ENCODE data around the gene KLF17. TPM values are rescaled to one million over a fixed set of nuclear protein-coding genes. Genes with fewer than 3 reads are reported as not detected.

The KLF17 gene
- total and polyA plus RNA-seq, 2 donors (not counting 1 experiment from before 2014, with no cell fraction given): not detected

DNA sequence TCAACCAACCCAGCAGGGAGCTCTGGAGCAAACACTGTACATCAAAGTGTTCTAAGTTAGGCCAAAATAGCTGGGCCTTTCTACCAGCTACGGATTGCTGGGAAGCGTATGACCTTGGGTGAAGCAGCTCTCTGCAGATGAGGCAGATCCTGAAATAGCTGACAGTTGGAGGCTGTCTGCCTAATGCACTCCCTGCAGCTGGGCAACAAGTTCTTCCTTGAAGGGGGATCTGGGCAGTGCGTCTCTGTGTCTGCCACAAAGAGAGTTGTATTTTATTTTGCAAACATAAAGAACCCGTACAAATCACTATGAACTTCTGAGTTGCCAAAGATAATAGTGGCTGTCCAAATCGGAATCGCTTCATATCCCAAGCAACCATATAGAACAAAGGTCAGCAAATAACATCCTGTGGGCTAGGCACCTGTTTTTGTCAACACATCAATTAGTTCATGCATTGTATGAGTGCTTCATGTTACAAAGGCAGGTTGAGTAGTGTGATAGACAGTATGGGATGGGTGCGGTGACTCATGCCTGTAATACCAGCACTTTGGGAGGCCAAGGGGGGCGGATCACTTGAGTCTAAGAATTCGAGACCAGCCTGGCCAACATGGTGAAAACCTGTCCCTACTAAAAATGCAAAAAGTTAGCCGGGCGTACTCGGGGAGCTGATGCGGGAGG, 29.1 kb upstream of the KLF17 start:
- Mint-ChIP-seq H3K4me1 (no peaks in the 10 kb centered on the region), H3K4me3 (no peak overlapping the region), H3K27me3 (peaks cover 27% of the 10 kb centered on the region), H3K27ac (no peak overlapping the region), H3K9me3 (ENCODE audit: insufficient read depth) (no peaks in the 10 kb centered on the region)
- H3K9me3 ChIP-seq (ENCODE audit: control extremely low read depth in 1 of 3, control insufficient read depth in 2 of 3, insufficient read depth in 1 of 3, low read length in 2 of 3): no peaks in the 10 kb centered on the region
- no peak overlapping the region for H2AFZ ChIP-seq (ENCODE audit: insufficient read depth, low read depth, low read length, poor library complexity, severe bottlenecking)
- intact Hi-C loops (cut with micrococcal nuclease): no loop called here
- H3K36me3 ChIP-seq (replicated peaks in 1 of 2; ENCODE audit: control extremely low read depth in 1 of 2, control insufficient read depth in 1 of 2, extremely low read depth in 1 of 2, insufficient read depth in 2 of 2, low read length in 1 of 2): no peaks in the 10 kb centered on the region
- WGBS (ENCODE audit: insufficient coverage): 94% methylated on average over 7 of the region's 13 CpGs
- no peaks in the 10 kb centered on the region for H3K27me3 ChIP-seq (replicated peaks in 1 of 4; ENCODE audit: control extremely low read depth in 1 of 4, control insufficient read depth in 3 of 4, insufficient read depth in 4 of 4, low read length in 3 of 4)
- H3K79me2 ChIP-seq (ENCODE audit: control insufficient read depth, insufficient read depth, low read length): no peaks in the 10 kb centered on the region
- H3K27ac ChIP-seq (ENCODE audit: low read length in 2 of 2): no peak overlapping the region
- TF ChIP-seq EZH2 (IDR thresholded peaks at IDR 0.05; ENCODE audit: borderline replicate concordance, insufficient read depth, low read depth, low read length, poor library complexity, severe bottlenecking): no peak
- TF ChIP-seq, protein P1, sequence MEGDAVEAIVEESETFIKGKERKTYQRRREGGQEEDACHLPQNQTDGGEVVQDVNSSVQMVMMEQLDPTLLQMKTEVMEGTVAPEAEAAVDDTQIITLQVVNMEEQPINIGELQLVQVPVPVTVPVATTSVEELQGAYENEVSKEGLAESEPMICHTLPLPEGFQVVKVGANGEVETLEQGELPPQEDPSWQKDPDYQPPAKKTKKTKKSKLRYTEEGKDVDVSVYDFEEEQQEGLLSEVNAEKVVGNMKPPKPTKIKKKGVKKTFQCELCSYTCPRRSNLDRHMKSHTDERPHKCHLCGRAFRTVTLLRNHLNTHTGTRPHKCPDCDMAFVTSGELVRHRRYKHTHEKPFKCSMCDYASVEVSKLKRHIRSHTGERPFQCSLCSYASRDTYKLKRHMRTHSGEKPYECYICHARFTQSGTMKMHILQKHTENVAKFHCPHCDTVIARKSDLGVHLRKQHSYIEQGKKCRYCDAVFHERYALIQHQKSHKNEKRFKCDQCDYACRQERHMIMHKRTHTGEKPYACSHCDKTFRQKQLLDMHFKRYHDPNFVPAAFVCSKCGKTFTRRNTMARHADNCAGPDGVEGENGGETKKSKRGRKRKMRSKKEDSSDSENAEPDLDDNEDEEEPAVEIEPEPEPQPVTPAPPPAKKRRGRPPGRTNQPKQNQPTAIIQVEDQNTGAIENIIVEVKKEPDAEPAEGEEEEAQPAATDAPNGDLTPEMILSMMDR (IDR thresholded peaks at IDR 0.05): no peak
- ATAC-seq (ENCODE audit: low read depth) (no peak), DNase-seq (no peak)
- H3K4me1 ChIP-seq (ENCODE audit: control insufficient read depth in 2 of 2, insufficient read depth in 2 of 2, low read length in 2 of 2): no peaks in the 10 kb centered on the region
- no peak overlapping the region for H3K4me2 ChIP-seq (replicated peaks; ENCODE audit: low read depth, low read length, poor library complexity, severe bottlenecking)
- no peaks in the 10 kb centered on the region for H4K20me1 ChIP-seq (ENCODE audit: control insufficient read depth, insufficient read depth, low read length, poor library complexity, severe bottlenecking)
- ChIA-PET POLR2A (no interaction called here), CTCF (no interaction called here)
- no peak overlapping the region for H3K9ac ChIP-seq (ENCODE audit: low read length)
- H3K4me3 ChIP-seq (ENCODE audit: control extremely low read depth in 1 of 5, extremely low read depth in 1 of 5, insufficient read depth in 1 of 5, low read depth in 2 of 5, low read length in 4 of 5): no peak overlapping the region

DNA sequence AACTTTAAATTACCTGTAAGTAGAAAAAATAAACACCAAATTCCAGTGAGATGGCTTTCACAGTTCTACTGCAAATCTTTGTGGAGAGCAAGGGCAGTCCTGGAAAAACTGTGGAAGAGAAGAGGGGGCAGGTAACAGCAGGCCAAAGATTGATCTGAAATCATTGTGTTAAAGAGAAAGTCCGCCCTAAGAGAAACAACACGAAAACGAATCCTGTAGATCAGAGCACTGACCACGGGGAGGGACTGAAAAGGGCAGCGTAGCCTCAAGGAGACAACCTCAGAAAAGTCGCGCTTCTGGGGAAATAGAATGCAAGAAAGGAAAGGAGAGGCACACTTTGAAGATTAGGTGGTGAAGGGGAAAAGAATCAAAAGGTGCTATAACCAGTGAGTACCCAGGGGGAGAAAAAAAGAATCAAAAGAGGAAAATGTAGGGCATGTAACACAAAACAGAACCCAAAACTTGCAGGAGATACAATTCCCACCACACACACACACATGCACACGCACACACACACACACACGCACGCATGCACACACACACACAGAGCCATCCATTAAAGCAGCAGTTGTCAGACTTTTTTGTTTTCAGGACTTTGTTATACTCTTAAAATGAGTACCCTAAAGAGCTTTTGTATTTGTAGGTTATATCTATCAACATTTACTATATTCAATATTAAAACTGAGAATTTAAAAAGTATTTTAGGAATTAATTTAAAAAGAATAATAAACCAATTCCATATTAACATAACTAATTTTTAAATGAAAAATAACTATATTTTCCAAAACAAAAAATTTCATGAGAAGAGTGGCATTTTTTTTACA, 28.0 kb upstream of the KLF17 start:
- 91% methylated on average over 7 of the region's 10 CpGs for WGBS (ENCODE audit: insufficient coverage)
- intact Hi-C loops (cut with micrococcal nuclease): no loop called here
- Histone ChIP-seq H3K9me3 (ENCODE audit: control extremely low read depth in 1 of 3, control insufficient read depth in 2 of 3, insufficient read depth in 1 of 3, low read length in 2 of 3) (no peaks in the 10 kb centered on the region), H3K27ac (ENCODE audit: low read length in 2 of 2) (no peak overlapping the region), H4K20me1 (ENCODE audit: control insufficient read depth, insufficient read depth, low read length, poor library complexity, severe bottlenecking) (no peaks in the 10 kb centered on the region), H3K36me3 (replicated peaks in 1 of 2; ENCODE audit: control extremely low read depth in 1 of 2, control insufficient read depth in 1 of 2, extremely low read depth in 1 of 2, insufficient read depth in 2 of 2, low read length in 1 of 2) (no peaks in the 10 kb centered on the region), H3K27me3 (replicated peaks in 1 of 4; ENCODE audit: control extremely low read depth in 1 of 4, control insufficient read depth in 3 of 4, insufficient read depth in 4 of 4, low read length in 3 of 4) (no peaks in the 10 kb centered on the region), H3K79me2 (ENCODE audit: control insufficient read depth, insufficient read depth, low read length) (no peaks in the 10 kb centered on the region), H3K4me2 (replicated peaks; ENCODE audit: low read depth, low read length, poor library complexity, severe bottlenecking) (no peak overlapping the region), H3K4me1 (ENCODE audit: control insufficient read depth in 2 of 2, insufficient read depth in 2 of 2, low read length in 2 of 2) (no peaks in the 10 kb centered on the region), H2AFZ (ENCODE audit: insufficient read depth, low read depth, low read length, poor library complexity, severe bottlenecking) (no peak overlapping the region), H3K9ac (ENCODE audit: low read length) (no peak overlapping the region), H3K4me3 (ENCODE audit: control extremely low read depth in 1 of 5, extremely low read depth in 1 of 5, insufficient read depth in 1 of 5, low read depth in 2 of 5, low read length in 4 of 5) (no peak overlapping the region)
- ATAC-seq (ENCODE audit: low read depth) (no peak), DNase-seq (no peak)
- Mint-ChIP-seq H3K4me3 (no peak overlapping the region), H3K4me1 (no peaks in the 10 kb centered on the region), H3K27me3 (peaks cover 23% of the 10 kb centered on the region), H3K27ac (no peak overlapping the region), H3K9me3 (ENCODE audit: insufficient read depth) (no peaks in the 10 kb centered on the region)
- ChIA-PET CTCF (no interaction called here), POLR2A (no interaction called here)
- TF ChIP-seq, protein P1 (IDR thresholded peaks at IDR 0.05): no peak
- TF ChIP-seq EZH2 (IDR thresholded peaks at IDR 0.05; ENCODE audit: borderline replicate concordance, insufficient read depth, low read depth, low read length, poor library complexity, severe bottlenecking): no peak
